GM12801 (cell line): Measurements from ENCODE around the gene UGT1A3.

Experiments used
- CTCF ChIP-seq: IDR thresholded peaks from one replicate; pipeline ENCODE4 v1.5.1; 2011; ENCODE audit warnings: control low read depth; ENCODE audit not compliant: insufficient read length; ENCODE audit errors: extremely low read depth

Gene UGT1A3

DNA sequence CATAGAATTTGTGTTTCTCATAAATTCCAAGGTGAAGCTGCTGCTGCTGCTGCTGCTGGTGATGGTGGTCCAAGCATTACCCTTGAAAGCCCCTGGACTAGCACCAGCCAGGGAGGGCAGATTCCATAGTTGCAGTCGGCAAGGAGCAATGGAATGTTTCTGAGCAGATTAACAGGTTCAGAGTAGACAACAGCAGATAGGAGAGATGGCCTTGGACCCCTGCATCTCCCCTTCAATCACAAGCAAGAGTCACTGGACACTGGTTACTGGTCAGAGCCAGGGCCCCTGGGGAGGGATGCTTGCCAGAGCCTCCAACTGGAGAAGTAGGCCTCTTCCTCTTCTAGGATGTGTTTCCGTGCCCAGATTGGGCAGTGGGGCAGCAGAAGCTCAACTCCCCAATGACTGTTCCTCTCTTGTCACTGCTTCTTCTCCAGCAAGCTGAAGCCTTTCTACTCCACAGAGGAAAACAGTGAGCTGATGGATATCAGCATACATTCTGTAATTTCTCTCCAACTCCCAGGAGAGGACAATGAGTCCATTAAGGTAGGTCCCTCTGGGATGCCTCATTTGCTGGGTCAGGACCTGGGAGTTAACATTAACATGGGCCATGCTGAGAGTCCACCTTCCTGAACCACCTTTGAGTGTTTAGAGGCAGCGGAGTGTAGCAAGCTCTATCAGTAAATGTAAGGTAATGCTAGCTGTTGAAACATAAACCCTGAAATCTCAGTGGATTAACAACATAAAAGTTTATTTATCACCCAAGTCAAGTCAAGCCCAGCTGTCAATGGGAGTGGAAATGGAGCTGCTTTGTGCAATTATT lies 84.6 kb downstream of the UGT1A3 start:
- no peak for TF ChIP-seq CTCF

GRCh38 chr2:233814056-233814835 lies 85.4 kb downstream of the UGT1A3 start:
- TF ChIP-seq CTCF = no peak

DNA sequence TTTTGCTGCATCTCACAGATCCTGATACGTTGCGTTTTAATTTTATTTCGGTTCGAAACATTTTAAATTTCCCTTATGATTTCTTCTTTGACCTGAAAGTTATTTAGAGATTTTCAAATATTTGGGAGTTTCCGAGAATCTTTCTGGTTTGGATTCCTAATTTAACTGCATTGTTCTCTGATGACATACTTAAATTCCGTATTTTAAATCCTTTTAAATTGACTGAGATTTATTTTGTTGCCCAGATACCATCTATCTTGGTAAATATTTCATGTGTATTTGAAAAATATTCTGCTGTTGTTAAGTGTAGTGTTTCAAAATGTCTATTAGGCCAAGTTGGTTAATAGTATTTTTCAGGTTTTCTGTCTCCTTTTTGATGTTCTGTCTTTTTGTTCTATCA lies 87.0 kb downstream of the UGT1A3 start:
- TF ChIP-seq CTCF = no peak

- no peak for TF ChIP-seq CTCF
Measured at GRCh38 chr2:233816334-233816733, 87.5 kb downstream of the UGT1A3 start.

DNA sequence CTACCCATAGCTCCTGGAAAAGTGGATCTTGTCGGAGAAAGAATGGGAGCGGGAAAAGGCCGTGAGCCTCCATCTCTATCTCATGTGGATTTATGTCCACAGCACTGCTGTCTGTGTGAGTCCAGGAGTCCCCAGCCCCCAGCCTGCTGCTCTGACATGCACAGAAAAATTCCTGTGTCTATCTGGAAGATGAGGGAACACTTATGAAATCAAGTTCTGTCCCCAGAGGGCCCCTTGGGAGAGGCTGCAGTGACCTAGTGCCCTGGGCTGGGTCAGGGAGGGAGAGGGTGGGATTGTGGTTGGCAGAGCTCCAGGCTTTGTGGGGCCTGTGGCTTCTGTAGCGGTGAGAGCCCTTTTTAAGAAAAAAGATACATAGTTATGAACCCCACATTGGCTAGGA lies 87.9 kb downstream of the UGT1A3 start:
- TF ChIP-seq CTCF = no peak

DNA sequence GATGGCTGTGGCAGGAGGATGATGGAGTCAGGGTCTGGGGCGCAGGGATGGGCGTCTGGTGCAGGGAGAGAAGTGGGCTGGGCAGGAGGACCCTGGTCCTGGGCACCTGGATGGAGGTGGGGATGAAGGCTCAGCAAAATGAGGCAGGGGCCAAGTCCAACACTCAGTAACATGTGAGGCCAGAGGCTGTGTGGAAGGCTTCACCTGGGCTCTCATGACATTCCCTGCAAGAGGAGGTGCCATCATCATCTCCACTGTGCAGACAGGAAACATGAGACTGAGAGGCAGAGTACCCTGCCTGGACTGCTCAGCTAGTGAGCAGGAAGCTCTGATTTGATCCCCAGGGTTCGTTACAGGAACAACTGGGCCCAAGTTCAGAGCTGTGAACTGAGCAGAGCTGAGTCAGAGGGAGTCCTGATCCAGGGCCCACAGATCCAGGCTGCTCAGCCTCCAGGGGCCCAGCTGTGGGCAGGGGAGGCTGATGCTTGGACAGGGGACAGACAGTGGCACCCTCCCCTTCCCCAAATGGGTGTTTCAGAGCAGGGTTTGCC lies 88.6 kb downstream of the UGT1A3 start:
- TF ChIP-seq CTCF = no peak

DNA sequence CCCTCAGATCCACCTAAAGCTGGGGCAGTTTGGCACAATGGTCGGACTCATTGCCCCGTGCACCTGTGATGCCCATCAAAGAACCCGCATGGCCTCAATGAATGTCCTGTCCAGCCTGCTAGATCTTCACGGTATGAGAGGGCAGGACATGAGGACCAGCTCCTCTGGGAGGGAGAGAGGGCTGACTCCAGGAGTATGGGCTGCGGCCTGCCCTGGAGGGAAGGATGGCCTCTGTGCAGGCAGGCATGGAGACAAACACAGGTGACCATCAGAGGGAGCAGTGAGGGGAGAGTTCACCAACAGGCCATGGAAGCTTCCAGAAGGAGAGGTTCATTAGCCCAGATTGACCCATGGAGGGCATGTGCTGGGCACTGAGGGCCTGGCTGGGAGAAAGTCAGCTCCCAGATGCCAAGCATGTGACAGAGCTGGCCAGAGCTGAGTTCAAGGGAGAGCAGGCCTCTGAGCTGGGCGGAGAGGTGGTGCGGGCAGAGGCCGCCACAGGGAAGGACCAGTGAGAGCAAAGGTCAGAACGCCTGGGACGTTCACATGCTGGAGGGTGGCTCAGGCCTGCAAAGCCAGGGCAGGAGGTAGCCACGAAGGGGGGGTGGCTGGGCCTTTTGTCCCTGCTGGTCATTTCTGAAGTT lies 89.3 kb downstream of the UGT1A3 start:
- no peak for TF ChIP-seq CTCF
